ENCODE results near the gene IQSEC2.

The IQSEC2 gene

DNA sequence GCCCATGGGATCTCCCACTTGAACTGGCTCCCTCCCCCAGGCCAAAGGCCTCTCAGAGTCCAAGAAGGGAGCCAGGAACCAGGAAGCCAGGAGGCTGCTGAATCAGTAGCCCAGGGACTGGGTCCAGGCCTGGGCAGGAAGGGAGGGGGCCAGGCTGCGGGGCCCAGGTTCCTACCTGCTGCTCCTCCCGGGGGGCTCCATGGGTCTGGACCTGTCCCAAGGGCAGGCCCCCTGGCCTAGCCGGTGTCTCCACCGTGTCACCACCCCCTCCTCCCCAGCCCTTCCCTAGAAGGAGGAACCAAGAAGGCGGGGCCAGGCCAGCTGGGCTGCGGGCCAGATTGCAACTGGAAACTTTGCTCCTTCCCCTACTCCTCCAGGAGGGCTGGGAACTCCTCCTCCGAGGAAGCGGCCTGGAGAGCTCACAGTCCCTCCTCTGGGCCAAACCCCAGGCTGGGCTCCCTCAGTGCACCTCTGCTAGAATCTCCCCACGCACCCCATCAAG lies at the start of gene IQSEC2:
Gene IQSEC2, minus strand, starts transcription at position 264 of the 502 bp plus-strand sequence.
- no peak for DNase-seq

DNA sequence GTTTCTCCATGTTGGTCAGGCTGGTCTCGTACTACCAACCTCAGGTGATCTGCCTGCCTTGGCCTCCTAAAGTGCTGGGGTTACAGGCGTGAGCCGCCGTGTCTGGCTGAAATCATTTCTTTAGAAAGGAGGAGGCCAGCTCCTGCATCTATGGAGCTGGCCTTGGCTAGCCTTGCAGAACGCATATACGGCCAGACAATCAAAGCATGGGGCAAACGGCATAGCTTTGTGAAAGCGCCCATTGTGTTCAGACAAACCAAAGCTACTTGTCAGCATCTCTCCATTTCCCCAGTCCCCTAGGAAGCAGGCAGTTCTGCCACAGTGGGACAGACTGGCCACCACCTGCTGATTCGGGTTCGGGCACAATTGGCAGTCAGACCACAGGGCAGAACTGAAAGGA lies 48.9 kb upstream of the IQSEC2 start:
- no peak for DNase-seq

DNA sequence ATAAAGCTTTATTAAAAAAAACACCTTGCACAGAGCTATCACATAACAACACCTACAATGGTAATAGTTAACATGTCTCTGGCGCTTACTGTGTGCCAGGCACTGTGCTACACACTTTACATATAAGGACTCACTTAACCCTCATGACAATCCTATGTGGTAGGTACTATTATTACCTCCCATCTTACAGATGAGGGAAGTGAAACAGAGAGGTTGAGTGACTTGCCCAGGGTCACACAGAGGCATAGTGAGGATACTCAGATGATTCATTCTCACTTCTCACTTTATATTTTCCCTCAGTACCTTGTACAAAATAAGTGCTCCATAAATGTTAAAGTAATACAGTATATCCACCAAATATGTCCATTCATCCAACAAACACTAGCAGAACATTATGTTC lies 43.4 kb upstream of the IQSEC2 start:
- DNase-seq: no peak

DNA sequence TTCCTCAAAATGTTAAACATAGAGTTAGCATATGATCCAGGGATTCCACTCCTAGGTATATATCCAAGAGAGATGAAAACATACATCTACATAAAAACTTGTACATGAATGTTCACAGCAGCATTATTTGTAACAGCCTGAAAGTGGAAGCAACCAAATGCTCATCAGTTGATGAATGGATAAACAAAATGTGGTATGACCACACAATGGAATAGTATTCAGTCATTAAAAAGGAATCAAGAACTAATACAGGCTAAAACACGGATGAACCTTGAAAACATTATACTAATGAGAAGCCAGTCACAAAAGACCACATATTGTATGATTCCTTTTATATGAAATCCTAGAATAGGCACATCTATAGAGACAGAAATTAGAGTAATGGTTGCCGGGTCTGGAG lies 42.7 kb upstream of the IQSEC2 start:
- DNase-seq: no peak

- no peak for DNase-seq
Measured at GRCh38 chrX:53323196-53323595, 41.8 kb upstream of the IQSEC2 start.

DNA sequence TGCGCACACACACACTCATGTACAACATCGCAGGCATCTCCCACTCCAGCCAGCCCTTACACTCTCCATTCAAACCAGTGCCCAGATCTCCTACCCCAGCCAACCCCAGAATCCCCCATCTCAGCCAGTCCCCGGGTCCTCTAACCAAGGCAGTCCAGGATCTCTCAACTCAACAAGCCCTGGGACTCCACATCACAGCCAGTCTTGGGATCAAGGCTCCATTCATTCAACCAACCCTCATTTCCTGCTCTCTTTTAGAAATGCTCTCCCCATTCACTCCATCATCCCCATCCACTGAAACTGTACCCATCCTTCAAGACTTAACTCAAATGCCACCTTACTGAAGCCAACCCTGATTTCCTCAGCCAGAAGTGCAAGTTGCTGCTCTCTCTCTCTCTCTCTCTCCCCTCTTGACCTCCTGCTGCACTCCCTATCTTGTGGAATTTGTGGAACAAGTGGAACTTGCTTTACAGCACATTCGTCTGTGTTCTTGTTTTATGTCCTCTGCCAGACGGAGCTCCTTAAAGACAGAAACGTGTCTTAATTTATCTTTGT lies 40.6 kb upstream of the IQSEC2 start:
- DNase-seq: no peak

GRCh38 chrX:53321230-53321942 lies 40.0 kb upstream of the IQSEC2 start:
- DNase-seq: no peak

GRCh38 chrX:53320543-53321229 lies 39.3 kb upstream of the IQSEC2 start:
- DNase-seq: no peak

DNA sequence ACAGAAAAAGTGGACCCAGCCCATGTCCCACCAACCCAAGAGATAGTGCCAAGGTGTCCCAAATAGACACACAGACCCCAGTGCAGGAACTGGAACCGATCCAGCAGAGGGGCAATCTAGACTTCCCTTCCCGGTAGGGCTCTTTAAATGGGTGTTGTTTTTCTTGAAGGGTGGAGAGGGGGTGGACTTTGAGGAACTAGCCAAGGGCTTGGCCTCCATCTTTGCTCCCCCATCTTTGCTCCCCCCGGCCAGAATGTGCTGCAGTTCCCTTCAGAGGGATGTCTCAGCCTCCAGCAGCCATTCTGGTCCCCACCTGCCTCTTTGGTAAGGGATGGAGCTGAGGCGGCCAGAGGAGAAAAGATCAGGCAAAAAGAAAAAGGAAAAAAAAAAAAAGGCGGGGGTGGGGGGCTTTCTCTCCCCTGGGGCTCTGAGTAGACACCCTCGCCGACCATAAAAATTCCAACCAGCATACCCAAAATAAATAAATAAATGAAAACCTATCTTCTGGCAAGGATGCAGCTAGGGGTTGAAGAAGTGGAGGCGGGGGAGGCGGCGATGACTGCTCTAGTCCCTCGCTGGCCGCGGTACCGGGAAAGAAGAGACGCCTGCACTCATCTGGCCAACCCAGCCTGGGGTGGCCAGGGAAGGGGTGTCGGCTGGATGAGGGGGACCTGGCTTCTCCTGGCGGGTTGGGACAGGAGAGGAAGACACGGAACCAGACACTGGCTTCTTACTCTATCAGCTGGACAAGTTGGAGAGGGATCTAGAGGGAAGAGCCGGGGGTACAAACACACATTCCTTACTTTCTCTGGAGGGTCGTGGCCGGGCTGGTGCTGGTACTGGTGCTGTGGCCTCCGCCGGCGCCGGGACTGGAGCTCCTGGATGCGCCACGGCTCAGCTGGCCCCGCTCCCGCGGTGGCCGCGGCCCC lies 38.5 kb upstream of the IQSEC2 start:
- DNase-seq: no peak

- DNase-seq: no peak
Measured at GRCh38 chrX:53318766-53319353, 37.5 kb upstream of the IQSEC2 start.

DNA sequence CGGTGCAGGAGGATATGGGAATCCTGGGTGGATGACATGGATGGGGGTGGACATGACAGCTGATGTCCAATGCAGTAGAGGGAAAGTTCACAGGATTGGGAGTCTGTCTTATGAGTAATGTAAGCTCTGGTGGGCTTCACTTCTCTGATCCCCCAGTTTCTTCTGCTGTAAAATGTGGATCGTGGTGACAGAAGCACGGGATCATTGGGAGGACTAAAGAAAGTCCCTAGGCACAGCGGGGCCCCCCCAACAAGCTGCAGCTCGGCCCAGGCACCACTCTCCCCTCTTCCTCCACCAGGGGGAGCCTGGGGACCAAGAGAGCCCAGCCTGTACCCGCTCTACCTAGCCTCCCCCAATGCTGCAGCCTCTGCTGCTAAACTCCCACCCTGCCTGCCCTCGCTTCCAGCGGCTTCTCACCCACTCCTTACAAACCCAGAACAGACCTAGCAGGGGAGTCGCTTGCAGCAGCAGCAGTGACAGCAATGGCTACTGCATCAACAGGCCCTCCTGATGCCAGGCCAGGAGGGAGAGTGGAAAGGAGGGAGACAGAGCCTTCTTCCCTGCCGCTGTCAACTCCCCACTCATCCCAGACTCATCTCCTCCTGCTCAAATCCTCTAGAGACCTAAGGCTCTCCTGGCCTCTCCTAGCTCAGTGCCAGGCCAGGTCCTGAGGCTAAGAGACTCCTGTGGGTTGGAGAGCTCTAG lies 36.1 kb upstream of the IQSEC2 start:
- peak; percentile 62 to 73 for DNase-seq

DNA sequence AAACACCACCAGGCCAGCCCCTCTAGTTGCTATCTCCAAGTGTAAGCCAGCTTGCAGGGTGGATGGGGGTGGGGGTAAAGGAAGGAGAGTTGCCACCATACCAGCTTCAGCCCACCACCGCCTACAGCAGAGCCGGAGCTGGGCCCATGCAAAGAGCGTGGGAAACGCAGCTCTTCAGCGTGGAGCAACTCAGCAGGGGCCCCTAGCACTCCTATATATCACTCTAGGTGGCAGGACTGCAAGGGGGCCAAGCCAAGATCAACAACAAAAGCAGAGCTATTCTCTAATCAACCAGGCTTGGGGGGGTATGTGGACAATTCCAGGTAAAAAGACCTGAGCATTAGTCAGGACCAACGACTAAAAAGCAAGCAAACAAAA lies 35.5 kb upstream of the IQSEC2 start:
- DNase-seq: no peak

DNA sequence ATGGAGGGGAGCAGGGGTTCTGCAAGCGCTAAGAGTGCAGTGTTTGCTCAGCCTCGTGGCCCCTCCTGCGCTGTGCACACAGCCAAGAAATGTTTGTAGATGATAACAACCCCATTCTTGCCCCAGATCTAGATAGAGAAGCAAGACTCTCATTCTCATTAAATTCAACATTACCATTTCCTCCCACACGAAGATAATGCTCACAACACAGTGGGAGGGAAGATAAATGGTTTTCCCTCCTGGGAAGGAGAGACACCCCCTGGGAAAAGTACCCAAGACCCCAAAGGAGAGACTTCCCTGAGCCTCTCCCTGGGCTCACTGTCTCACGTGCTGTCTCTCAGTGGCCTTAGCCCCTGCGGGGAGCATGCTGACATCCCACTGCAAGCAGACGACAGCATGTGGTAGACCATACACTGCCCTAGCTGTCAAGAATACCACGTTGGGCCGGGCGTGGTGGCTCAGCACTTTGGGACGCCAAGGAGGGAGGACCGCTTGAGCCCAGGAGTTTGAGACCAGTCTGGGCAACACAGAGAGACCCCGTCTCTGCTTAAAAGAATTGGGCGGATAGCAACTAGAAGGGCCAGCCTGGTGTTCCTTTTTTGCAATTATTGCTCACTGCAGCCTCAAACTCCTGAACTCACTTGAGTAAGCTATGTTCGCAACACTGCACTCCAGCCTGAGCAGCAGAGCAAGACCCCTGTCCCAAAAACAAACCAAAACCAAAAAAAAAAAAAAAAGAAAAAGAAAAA lies 34.9 kb upstream of the IQSEC2 start:
- DNase-seq: no peak

DNA sequence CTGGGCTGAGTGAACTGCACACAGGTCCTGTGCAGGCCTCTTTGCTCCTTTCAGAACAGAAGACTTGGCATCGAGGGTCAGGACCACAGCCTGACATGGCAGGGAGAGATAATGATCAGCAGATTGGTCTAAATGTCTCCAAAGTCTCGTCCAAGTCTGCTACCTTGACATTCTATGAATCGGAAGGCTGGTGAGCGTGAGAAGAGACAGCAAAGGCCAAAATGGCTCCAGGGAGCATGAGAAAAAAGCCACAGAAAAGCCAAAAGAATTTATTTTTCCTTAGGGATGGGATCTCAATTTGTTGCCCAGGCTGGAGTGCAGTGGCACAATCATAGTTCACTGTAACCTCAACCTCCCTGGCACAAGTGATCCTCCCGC lies 32.3 kb upstream of the IQSEC2 start:
- DNase-seq: no peak

DNA sequence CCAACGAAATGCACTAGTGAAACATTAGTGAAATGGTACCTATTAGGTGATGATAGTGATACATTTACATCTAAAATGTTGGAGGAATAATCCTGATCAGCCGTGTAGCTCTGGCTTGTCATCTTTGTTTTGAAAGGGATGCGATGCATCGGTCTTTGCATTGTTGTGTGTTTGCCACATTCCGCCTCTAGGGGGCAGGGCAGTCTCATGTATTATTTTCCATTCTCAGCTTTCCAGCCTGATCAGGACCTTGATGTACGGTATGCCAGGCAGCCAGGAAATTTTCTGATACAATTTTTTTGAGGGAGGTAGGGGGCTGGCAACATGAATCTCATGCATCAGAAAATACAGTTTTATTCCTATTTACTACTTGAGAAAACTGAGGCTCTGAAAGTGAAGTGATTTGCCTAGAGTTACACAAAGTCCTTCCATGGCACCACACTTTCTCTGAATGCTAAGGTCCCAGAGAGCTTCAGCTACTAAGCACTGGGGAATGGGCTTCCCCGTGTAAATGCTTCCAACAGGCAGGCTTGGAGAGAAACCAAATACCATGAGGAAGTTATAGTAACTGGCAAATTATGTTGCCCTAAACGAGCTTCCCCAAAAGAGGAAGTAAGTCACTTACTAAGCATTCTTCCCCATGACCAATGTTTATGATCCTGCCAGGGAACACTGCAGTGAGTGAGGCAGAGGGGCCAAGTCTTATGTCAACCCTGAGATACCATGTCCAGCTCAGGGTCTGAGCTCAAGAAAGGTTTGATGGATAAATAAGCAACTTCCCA lies 31.8 kb upstream of the IQSEC2 start:
- peak; percentile 65 to 74 for DNase-seq

DNA sequence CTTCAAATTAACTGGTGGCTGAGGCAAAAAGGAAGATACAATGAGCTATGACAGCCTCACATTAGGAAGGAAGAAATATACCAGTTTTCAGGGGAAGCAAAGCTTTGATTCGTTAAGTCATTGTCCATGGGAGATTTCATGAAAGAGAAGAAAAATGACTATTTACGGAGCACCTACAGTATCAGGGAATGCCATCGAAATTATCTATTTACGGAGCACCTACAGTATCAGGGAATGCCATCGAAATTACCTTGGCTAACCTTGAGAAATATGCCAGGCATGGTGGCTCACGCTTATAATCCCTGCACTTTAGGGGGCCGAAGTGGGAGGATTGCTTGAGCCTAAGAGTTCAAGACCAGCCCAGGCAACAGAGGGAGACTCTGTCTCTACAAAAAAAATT lies 28.5 kb upstream of the IQSEC2 start:
- no peak for DNase-seq

DNA sequence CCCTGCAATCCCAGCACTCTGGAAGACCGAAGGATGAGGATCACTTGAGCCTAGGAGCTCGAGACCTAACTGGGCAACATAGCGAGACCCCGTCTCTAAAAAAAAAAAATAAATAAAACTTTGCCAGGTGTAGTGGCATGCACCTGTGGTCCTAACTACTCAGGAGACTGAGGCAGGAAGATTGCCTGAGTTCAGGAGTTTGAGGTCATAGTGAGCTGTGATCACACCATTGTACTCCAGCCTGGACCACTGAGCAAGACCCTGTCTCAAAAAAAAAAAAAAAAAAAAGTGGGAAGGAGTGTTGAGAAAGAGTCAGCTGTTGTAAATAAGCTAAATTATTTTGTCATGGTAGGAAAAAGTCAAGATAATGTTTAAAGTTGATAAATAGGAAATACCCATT lies 27.5 kb upstream of the IQSEC2 start:
- no peak for DNase-seq

GRCh38 chrX:53305996-53306937 lies 24.9 kb upstream of the IQSEC2 start:
- DNase-seq: no peak

All from activated CD4-positive, alpha-beta T cell treated with anti-CD3 and anti-CD28 coated beads, Interleukin-2, amount 50 U/mL, for 48 hours (primary cell).